HEK293T (cell line): ENCODE data around the gene LTO1.

Experiments used
- ARNT ChIP-seq: fragments of 450-650 bp; IDR thresholded peaks from 2 replicates; pipeline ENCODE4 v1.6.1; 2017; ENCODE audit warnings: mild to moderate bottlenecking
- BHLHE40 ChIP-seq: fragments of 450-650 bp; IDR thresholded peaks from 2 replicates; pipeline ENCODE4 v1.6.1; 2016; ENCODE audit warnings: mild to moderate bottlenecking, moderate library complexity, borderline replicate concordance
- ELF4 ChIP-seq: fragments of 450-650 bp; IDR thresholded peaks from 2 replicates; pipeline ENCODE4 v1.6.1; 2017; ENCODE audit warnings: antibody characterized with exemption
- FOXK2 ChIP-seq: fragments of 450-650 bp; IDR thresholded peaks from 2 replicates; pipeline ENCODE4 v1.6.1; 2016; ENCODE audit warnings: mild to moderate bottlenecking
- FOXM1 ChIP-seq: fragments of 450-650 bp; IDR thresholded peaks from 2 replicates; pipeline ENCODE4 v1.6.1; 2017; ENCODE audit warnings: mild to moderate bottlenecking, borderline replicate concordance
- SP1 ChIP-seq: fragments of 450-650 bp; IDR thresholded peaks from 2 replicates; pipeline ENCODE4 v1.6.1; 2017
- SUZ12 ChIP-seq: fragments of 450-650 bp; IDR thresholded peaks from 2 replicates; pipeline ENCODE4 v1.6.1; 2016; ENCODE audit warnings: mild to moderate bottlenecking
- ZNF384 ChIP-seq: fragments of 450-650 bp; IDR thresholded peaks from 2 replicates; pipeline ENCODE4 v1.6.1; 2016
- TF ChIP-seq, protein P1 (sequence below): fragments of 450-650 bp; IDR thresholded peaks from 2 replicates; pipeline ENCODE4 v1.6.1; 2016

- TF ChIP-seq SP1 (no peak), FOXM1 (no peak), SUZ12 (no peak), FOXK2 (no peak), ARNT (no peak), ZNF384 (no peak), ELF4 (no peak), BHLHE40 (no peak)
- TF ChIP-seq, protein P1, sequence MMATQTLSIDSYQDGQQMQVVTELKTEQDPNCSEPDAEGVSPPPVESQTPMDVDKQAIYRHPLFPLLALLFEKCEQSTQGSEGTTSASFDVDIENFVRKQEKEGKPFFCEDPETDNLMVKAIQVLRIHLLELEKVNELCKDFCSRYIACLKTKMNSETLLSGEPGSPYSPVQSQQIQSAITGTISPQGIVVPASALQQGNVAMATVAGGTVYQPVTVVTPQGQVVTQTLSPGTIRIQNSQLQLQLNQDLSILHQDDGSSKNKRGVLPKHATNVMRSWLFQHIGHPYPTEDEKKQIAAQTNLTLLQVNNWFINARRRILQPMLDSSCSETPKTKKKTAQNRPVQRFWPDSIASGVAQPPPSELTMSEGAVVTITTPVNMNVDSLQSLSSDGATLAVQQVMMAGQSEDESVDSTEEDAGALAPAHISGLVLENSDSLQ, result peak; percentile 51; the same call in 1 of the 2 replicates
Observed at GRCh38 chr11:69696749-69697468, 21.8 kb upstream of the LTO1 start.
